SK-N-SH treated with all-trans-retinoic acid at 6 μM for 48 hours (cell line): ENCODE results near the gene CFAP100.

Source experiments
- BACH2 ChIP-seq: fragments of 250-450 bp; sonication (Bioruptor Pico); IDR thresholded peaks from 2 replicates; pipeline ENCODE4 v1.9.0; 2021; ENCODE audit warnings: mild to moderate bottlenecking, borderline replicate concordance
- CSDC2 ChIP-seq: fragments of 250-450 bp; sonication (Bioruptor Pico); IDR thresholded peaks from 2 replicates; pipeline ENCODE4 v1.5.0; 2020; ENCODE audit warnings: mild to moderate bottlenecking, moderate library complexity
- PPARA ChIP-seq: fragments of 250-450 bp; sonication (Bioruptor Pico); IDR thresholded peaks from 2 replicates; pipeline ENCODE4 v1.5.0; 2020; ENCODE audit warnings: mild to moderate bottlenecking, borderline replicate concordance
- SNAI2 ChIP-seq: fragments of 250-450 bp; sonication (Bioruptor Pico); IDR thresholded peaks from 2 replicates; pipeline ENCODE4 v1.5.0; 2020; ENCODE audit warnings: mild to moderate bottlenecking, moderate library complexity
- ZFP3 ChIP-seq: fragments of 250-450 bp; sonication (Bioruptor Pico); IDR thresholded peaks from 2 replicates; pipeline ENCODE4 v1.5.0; 2020; ENCODE audit warnings: mild to moderate bottlenecking, moderate library complexity
- ZNF565 ChIP-seq: fragments of 450-650 bp; formaldehyde crosslinking; conservative IDR thresholded peaks from 2 replicates; pipeline ENCODE4 v1.5.0; 2020; ENCODE audit warnings: low read depth, mild to moderate bottlenecking, moderate library complexity
- ZNF70 ChIP-seq: fragments of 450-650 bp; formaldehyde crosslinking; IDR thresholded peaks from 2 replicates; pipeline ENCODE4 v1.5.0; 2020; ENCODE audit warnings: mild to moderate bottlenecking, moderate library complexity
- TF ChIP-seq, protein P1 (sequence below): fragments of 250-450 bp; sonication (Bioruptor Pico); IDR thresholded peaks from 2 replicates; pipeline ENCODE4 v1.8.0; 2020; ENCODE audit warnings: mild to moderate bottlenecking, moderate library complexity, borderline replicate concordance

DNA sequence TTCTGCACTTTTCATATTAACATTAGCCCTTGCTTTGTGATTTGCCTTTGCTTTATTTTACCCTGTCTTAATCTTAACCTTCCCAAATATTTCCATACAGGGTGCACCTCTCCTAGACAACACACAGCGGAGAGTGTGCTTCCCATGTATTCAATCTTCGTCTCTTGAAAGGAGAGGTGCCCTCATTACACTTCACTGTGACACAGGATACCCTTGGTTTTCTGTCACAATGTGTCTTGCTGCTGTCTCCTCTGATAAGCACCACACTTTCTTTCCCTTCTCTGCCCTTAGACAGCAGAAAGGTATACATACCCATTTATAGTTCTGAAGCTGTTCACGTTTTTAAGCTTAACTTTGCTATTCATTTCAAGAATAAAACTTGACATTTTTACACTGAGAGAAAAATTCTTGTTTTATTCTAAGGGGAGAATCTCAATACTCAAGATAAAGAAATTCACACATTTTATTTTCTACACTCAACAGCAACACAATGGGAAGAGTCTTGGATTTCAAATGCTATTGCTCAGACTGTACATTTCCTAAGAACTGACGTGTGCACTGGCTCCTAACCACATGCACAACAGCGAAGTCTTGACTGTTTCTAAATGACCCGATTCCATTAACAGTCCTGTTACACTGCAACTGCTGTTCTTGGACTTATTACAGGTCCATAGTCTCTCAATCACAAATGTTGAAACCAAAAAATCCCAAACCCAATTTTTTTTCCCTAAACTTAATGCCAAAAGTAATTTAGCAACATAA, 59.9 kb downstream of the CFAP100 start:
- TF ChIP-seq ZFP3 (no peak), ZNF565 (CRISPR knock-in tag) (no peak), BACH2 (CRISPR knock-in tag) (no peak), ZNF70 (no peak), CSDC2 (no peak), SNAI2 (CRISPR knock-in tag) (no peak), PPARA (CRISPR knock-in tag) (no peak)
- TF ChIP-seq, protein P1, sequence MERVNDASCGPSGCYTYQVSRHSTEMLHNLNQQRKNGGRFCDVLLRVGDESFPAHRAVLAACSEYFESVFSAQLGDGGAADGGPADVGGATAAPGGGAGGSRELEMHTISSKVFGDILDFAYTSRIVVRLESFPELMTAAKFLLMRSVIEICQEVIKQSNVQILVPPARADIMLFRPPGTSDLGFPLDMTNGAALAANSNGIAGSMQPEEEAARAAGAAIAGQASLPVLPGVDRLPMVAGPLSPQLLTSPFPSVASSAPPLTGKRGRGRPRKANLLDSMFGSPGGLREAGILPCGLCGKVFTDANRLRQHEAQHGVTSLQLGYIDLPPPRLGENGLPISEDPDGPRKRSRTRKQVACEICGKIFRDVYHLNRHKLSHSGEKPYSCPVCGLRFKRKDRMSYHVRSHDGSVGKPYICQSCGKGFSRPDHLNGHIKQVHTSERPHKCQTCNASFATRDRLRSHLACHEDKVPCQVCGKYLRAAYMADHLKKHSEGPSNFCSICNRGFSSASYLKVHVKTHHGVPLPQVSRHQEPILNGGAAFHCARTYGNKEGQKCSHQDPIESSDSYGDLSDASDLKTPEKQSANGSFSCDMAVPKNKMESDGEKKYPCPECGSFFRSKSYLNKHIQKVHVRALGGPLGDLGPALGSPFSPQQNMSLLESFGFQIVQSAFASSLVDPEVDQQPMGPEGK (CRISPR knock-in tag), result no peak
